Osteoblast (primary cell): ENCODE measurements around the gene REEP6. TPM values are rescaled to one million over a fixed set of nuclear protein-coding genes. Genes with fewer than 3 reads are reported as not detected.

Experiments
- DNase-seq: peaks from one replicate; pipeline ENCODE4 v3.0.0; 2011; ENCODE audit warnings: low spot score, mixed read lengths; ENCODE audit not compliant: insufficient read length; ENCODE audit errors: missing footprints
- H2AFZ ChIP-seq: 2 replicates; pipeline ENCODE4 v1.6.0; 2011; ENCODE audit warnings: mild to moderate bottlenecking, low read length
- H3K27ac ChIP-seq: 2 replicates; pipeline ENCODE4 v1.5.1; 2011; ENCODE audit warnings: mild to moderate bottlenecking, low read depth, low read length, moderate library complexity
- H3K27me3 ChIP-seq: 2 replicates; pipeline ENCODE4 v1.6.0; 2012; ENCODE audit warnings: mild to moderate bottlenecking, control low read depth, inconsistent platforms, low read length, moderate library complexity; ENCODE audit not compliant: insufficient read depth
- H3K36me3 ChIP-seq: 2 replicates; pipeline ENCODE4 v1.5.1; 2011; ENCODE audit warnings: mild to moderate bottlenecking, low read length, control low read depth, moderate library complexity; ENCODE audit not compliant: insufficient read depth
- H3K4me1 ChIP-seq: 2 replicates; pipeline ENCODE4 v1.5.1; 2011; ENCODE audit warnings: mild to moderate bottlenecking, low read length, control low read depth, moderate library complexity; ENCODE audit not compliant: insufficient read depth
- H3K4me2 ChIP-seq: 2 replicates; pipeline ENCODE4 v1.6.0; 2011; ENCODE audit warnings: mild to moderate bottlenecking, low read length; ENCODE audit not compliant: insufficient read depth
- H3K4me3 ChIP-seq: fragments of 200-600 bp; sonication (generic); 3 replicates; pipeline ENCODE4 v1.5.1; 2012; ENCODE audit warnings: mild to moderate bottlenecking, low read length, inconsistent platforms; ENCODE audit not compliant: insufficient read depth
- H3K79me2 ChIP-seq: 2 replicates; pipeline ENCODE4 v1.6.0; 2012; ENCODE audit warnings: mild to moderate bottlenecking, low read length, control low read depth, inconsistent platforms; ENCODE audit not compliant: insufficient read depth
- H3K9me3 ChIP-seq: 2 replicates; pipeline ENCODE4 v1.5.1; 2011; ENCODE audit warnings: low read depth, low read length, control low read depth
- H4K20me1 ChIP-seq: 2 replicates; pipeline ENCODE4 v1.6.0; 2012; ENCODE audit warnings: mild to moderate bottlenecking, low read length, control low read depth; ENCODE audit not compliant: insufficient read depth
- total RNA-seq: library from RNA; depleted of rRNA; stranded (reverse); fragments of >200 nt; gene quantifications from 2 replicates; pipeline ENCODE4 v1.2.3, GENCODE V29; 2012
- TF ChIP-seq, protein P1 (sequence below): IDR thresholded peaks from 2 replicates; pipeline ENCODE4 v1.5.1; 2011; ENCODE audit warnings: mild to moderate bottlenecking, low read depth, low read length, moderate library complexity; ENCODE audit errors: extremely low read depth

The REEP6 gene
- total RNA-seq, 1 donor: 1.8 TPM

DNA sequence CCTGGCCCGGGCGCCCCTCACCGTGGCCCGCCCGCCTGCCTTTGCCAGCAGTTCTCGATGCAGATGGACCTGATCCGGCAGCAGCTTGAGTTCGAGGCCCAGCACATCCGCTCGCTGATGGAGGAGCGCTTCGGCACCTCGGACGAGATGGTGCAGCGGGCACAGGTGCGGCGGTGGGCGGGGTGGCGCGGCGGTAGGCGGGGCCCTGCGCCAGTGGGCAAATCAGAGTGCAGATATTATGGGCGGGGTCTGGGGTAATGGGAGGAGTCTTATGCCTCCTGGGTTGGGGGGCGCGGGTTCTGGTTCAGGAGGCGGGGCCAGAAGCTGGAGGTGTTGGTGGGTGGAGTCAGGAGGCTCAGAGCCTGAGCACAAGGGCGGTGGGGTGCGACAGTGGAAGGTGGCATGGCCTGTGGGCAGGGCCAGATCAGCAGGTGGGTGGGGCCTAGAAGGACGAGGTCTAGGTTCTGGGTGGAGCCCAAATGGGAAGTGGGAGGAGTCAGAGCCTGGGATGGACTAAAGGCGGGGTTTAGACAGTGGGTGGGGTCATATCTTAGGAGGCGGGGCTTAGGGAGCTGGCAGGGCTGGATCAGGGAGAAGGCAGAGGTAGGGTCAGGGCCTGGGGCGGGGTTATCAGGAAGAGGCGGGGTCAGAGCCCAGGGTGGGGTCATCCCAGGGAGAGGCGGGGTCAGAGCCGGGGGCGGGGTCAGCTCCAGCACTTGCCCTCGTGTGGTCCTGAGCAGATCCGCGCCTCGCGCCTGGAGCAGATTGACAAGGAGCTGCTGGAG is 35.5 kb upstream of the REEP6 start:
- Histone ChIP-seq H4K20me1 (peaks cover 25% of the 10 kb centered on the region), H3K36me3 (no peaks in the 10 kb centered on the region), H3K27me3 (peaks cover 63% of the 10 kb centered on the region), H3K27ac (no peak overlapping the region), H3K4me1 (no peaks in the 10 kb centered on the region), H2AFZ (no peak overlapping the region), H3K9me3 (no peaks in the 10 kb centered on the region), H3K4me2 (no peak overlapping the region), H3K4me3 (no peak overlapping the region), H3K79me2 (no peaks in the 10 kb centered on the region)
- peak; percentile 98 for DNase-seq
- TF ChIP-seq, protein P1, sequence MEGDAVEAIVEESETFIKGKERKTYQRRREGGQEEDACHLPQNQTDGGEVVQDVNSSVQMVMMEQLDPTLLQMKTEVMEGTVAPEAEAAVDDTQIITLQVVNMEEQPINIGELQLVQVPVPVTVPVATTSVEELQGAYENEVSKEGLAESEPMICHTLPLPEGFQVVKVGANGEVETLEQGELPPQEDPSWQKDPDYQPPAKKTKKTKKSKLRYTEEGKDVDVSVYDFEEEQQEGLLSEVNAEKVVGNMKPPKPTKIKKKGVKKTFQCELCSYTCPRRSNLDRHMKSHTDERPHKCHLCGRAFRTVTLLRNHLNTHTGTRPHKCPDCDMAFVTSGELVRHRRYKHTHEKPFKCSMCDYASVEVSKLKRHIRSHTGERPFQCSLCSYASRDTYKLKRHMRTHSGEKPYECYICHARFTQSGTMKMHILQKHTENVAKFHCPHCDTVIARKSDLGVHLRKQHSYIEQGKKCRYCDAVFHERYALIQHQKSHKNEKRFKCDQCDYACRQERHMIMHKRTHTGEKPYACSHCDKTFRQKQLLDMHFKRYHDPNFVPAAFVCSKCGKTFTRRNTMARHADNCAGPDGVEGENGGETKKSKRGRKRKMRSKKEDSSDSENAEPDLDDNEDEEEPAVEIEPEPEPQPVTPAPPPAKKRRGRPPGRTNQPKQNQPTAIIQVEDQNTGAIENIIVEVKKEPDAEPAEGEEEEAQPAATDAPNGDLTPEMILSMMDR: no peak

DNA sequence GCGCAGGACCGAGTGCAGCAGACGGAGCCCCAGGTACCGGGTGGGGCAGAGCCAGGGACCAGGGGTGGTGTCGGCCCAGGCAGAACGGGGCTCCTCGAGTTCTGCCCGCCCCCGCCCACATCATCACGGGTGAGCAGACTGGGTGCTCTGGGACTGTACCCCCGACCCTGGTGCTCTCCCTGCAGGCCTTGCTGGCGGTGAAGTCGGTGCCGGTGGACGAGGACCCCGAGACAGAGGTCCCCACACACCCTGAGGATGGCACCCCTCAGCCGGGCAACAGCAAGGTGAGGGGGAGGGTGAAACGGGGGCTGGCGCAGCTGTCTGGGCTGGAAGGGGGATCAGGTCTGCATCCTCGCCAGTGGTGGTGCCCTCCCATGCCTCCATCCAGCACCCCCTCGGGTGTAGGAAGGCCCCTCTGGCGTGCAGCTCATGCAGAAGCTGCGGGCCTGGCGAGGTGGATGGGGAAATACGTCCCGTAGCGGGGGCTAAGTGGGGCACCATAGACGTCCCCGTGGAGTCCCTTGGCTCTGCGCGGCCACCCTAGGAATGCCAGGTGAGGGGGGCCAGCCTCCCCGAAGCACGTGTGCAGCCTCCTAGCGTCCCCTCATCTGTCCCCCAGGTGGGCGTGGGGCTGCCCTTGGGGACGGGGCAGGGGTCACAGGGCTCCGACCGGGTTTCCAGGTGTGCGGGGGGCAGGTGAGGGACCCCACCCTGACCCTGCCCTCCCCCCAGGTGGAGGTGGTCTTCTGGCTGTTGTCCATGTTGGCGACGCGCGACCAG is 34.7 kb upstream of the REEP6 start:
- peaks cover 55% of the 10 kb centered on the region for H3K27me3 ChIP-seq

DNA sequence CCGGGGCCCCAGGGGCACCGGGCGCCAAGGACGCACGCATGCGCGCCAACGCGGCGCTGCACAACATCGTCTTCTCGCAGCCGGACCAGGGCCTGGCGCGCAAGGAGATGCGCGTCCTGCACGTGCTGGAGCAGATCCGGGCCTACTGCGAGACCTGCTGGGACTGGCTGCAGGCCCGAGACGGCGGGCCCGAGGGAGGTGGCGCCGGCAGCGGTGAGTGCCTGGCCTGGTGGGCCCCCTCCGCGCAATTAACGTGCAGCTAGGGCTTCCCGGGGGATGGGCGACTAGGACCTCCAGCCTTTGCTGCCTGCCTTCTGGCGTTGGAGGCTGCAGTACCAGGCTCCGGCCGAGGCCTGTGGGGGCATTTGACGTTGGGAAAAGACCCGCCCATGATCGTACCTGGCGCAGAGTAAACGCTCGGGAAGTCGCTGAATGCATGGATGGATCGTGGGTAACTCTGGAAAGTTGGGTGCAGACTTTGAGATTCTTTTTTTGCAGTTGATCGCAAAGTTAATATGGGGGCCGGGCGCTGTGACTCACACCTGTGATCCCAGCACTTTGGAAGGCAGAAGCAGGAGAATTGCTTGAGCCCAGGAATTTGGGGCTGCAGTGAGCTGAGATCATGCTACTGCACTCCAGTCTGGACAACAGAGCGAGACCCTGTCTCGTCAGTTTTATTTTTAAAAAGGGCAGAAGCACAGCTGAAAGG is 33.8 kb upstream of the REEP6 start:
- H3K4me1 ChIP-seq: no peaks in the 10 kb centered on the region
- H3K9me3 ChIP-seq: no peaks in the 10 kb centered on the region
- H3K27me3 ChIP-seq: peaks cover 46% of the 10 kb centered on the region
- no peak overlapping the region for H3K27ac ChIP-seq
- no peaks in the 10 kb centered on the region for H3K79me2 ChIP-seq
- DNase-seq: no peak
- TF ChIP-seq, protein P1: no peak
- peaks cover 23% of the 10 kb centered on the region for H4K20me1 ChIP-seq
- H2AFZ ChIP-seq: no peak overlapping the region
- H3K4me2 ChIP-seq: no peak overlapping the region
- no peaks in the 10 kb centered on the region for H3K36me3 ChIP-seq
- no peak overlapping the region for H3K4me3 ChIP-seq

More for the DNA sequence above, 34.7 kb upstream of the REEP6 start:
- Histone ChIP-seq H3K4me3 (no peak overlapping the region), H3K79me2 (no peaks in the 10 kb centered on the region), H2AFZ (no peak overlapping the region), H3K27ac (no peak overlapping the region), H3K9me3 (no peaks in the 10 kb centered on the region), H3K4me1 (no peaks in the 10 kb centered on the region), H4K20me1 (peaks cover 21% of the 10 kb centered on the region), H3K4me2 (no peak overlapping the region), H3K36me3 (no peaks in the 10 kb centered on the region)
- TF ChIP-seq, protein P1: no peak
- no peak for DNase-seq
